H1 (cell line): Measurements from ENCODE around the gene GNAQ. TPM values are rescaled to one million over a fixed set of nuclear protein-coding genes. Genes with fewer than 3 reads are reported as not detected.

ENCODE experiments used
- CTCF ChIA-PET: fragments of 300-600 bp; sonication (Branson Sonifier 250); formaldehyde crosslinking; loops from one replicate; lab custom pipeline; 2021; ENCODE audit not compliant: partially characterized antibody; lab: Charles Lee
- POLR2A ChIA-PET: fragments of 300-600 bp; sonication (Branson Sonifier 250); formaldehyde crosslinking; loops from one replicate; lab custom pipeline; 2021; ENCODE audit warnings: inconsistent platforms; ENCODE audit not compliant: partially characterized antibody; lab: Charles Lee
- DNase-seq, 2 experiments: peaks; one replicate each; pipeline versions ENCODE4 v3.0.0 to v3.0.0-alpha.2; 2010 to 2022; ENCODE audit warnings: low spot score in 2 of 2, low read depth in 1 of 2, mixed read lengths in 1 of 2
- FAIRE-seq: peaks from 2 replicates; lab custom pipeline; 2011; peaks lifted over from hg19 to GRCh38; lab: Jason Lieb, UNC
- H2AFZ ChIP-seq: 2 replicates; pipeline ENCODE4 v1.8.1; 2012; ENCODE audit warnings: low read length, inconsistent platforms
- H2AK5ac ChIP-seq: 2 replicates; pipeline ENCODE4 v1.6.1; 2013; ENCODE audit warnings: low read depth, low read length
- H2BK120ac ChIP-seq: replicated peaks from 2 replicates; pipeline ENCODE3; 2013; ENCODE audit warnings: low read depth, low read length, inconsistent platforms
- H2BK12ac ChIP-seq: 2 replicates; pipeline ENCODE4 v1.6.1; 2013; ENCODE audit warnings: low read depth, low read length
- H2BK15ac ChIP-seq: 2 replicates; pipeline ENCODE4 v1.6.1; 2013; ENCODE audit warnings: low read length
- H2BK20ac ChIP-seq: 2 replicates; pipeline ENCODE4 v1.6.1; 2013; ENCODE audit warnings: low read length
- H2BK5ac ChIP-seq: 2 replicates; pipeline ENCODE4 v1.6.1; 2013; ENCODE audit warnings: low read depth, low read length
- H3K14ac ChIP-seq: 2 replicates; pipeline ENCODE4 v1.6.1; 2013; ENCODE audit warnings: inconsistent platforms; ENCODE audit not compliant: insufficient read length
- H3K18ac ChIP-seq: 2 replicates; pipeline ENCODE4 v1.6.1; 2013; ENCODE audit warnings: low read length; ENCODE audit errors: extremely low read depth
- H3K23ac ChIP-seq: 2 replicates; pipeline ENCODE4 v1.6.1; 2013; ENCODE audit warnings: inconsistent platforms; ENCODE audit not compliant: insufficient read length
- H3K23me2 ChIP-seq: 2 replicates; pipeline ENCODE4 v1.6.1; 2013; ENCODE audit warnings: low read depth, low read length
- H3K27ac ChIP-seq: 2 replicates; pipeline ENCODE4 v1.6.1; 2011; ENCODE audit warnings: low read depth, low read length, inconsistent platforms
- H3K27me3 ChIP-seq, 4 experiments: replicated peaks in 1 of 4; 1 replicate in 1 of 4; 2 replicates in 3 of 4; pipeline versions ENCODE4 v1.6.1 to v1.8.1; 2011 to 2013; ENCODE audit warnings: low read length in 3 of 4, mild to moderate bottlenecking in 3 of 4, inconsistent platforms in 2 of 4, mixed read lengths in 2 of 4, moderate library complexity in 1 of 4; ENCODE audit not compliant: control insufficient read depth in 3 of 4, insufficient read depth in 3 of 4; ENCODE audit errors: extremely low read depth in 1 of 4
- H3K36me3 ChIP-seq, 4 experiments: 2 replicates each; pipeline versions ENCODE4 v1.6.1 to v1.8.1; 2011 to 2013; ENCODE audit warnings: mild to moderate bottlenecking in 4 of 4, low read length in 3 of 4, moderate library complexity in 2 of 4, control low read depth in 1 of 4, inconsistent platforms in 1 of 4; ENCODE audit not compliant: insufficient read depth in 4 of 4, control insufficient read depth in 2 of 4
- H3K4ac ChIP-seq: replicated peaks from 2 replicates; pipeline ENCODE3; 2013; ENCODE audit warnings: low read length, low read depth, mixed read lengths, inconsistent platforms; ENCODE audit not compliant: insufficient read length
- H3K4me1 ChIP-seq, 4 experiments: replicated peaks in 1 of 4; 1 replicate in 1 of 4; 2 replicates in 3 of 4; pipeline versions ENCODE4 v1.6.1 to v1.8.1; 2011 to 2013; ENCODE audit warnings: low read length in 3 of 4, inconsistent platforms in 2 of 4, mixed read lengths in 1 of 4; ENCODE audit not compliant: insufficient read depth in 4 of 4, control insufficient read depth in 3 of 4
- H3K4me2 ChIP-seq, 2 experiments: 2 replicates each; pipeline versions ENCODE4 v1.6.1 to v1.8.1; 2011 to 2013; ENCODE audit warnings: low read depth in 2 of 2, low read length in 2 of 2, control low read depth in 1 of 2, inconsistent platforms in 1 of 2, mild to moderate bottlenecking in 1 of 2; ENCODE audit not compliant: insufficient read depth in 1 of 2
- H3K4me3 ChIP-seq, 4 experiments: fragments of 200-600, 300-600 bp in 1 of 4; sonication (generic), shearing (Covaris generic), sonication (Bioruptor Twin) in 1 of 4; 2 replicates each; pipeline versions ENCODE4 v1.5.1 to v1.8.1; 2011 to 2016; ENCODE audit warnings: low read length in 4 of 4, low read depth in 3 of 4, control low read depth in 2 of 4, inconsistent platforms in 2 of 4, mild to moderate bottlenecking in 2 of 4, mixed read lengths in 1 of 4, moderate library complexity in 1 of 4; ENCODE audit not compliant: insufficient read depth in 2 of 4; ENCODE audit errors: extremely low read depth in 1 of 4
- H3K56ac ChIP-seq: replicated peaks from 2 replicates; pipeline ENCODE3; 2013; ENCODE audit warnings: low read depth, mild to moderate bottlenecking, mixed read lengths, low read length, inconsistent platforms; ENCODE audit not compliant: insufficient read length
- H3K79me1 ChIP-seq: 2 replicates; pipeline ENCODE4 v1.6.1; 2013; ENCODE audit warnings: low read depth, low read length, control low read depth
- H3K79me2 ChIP-seq, 2 experiments: 2 replicates each; pipeline versions ENCODE4 v1.6.1 to v1.8.1; 2012 to 2013; ENCODE audit warnings: low read length in 2 of 2, mild to moderate bottlenecking in 2 of 2, inconsistent platforms in 1 of 2; ENCODE audit not compliant: insufficient read depth in 2 of 2, control insufficient read depth in 1 of 2
- H3K9ac ChIP-seq, 4 experiments: replicated peaks in 1 of 4; 1 replicate in 1 of 4; 2 replicates in 3 of 4; pipeline versions ENCODE4 v1.6.1 to v1.8.1; 2011 to 2013; ENCODE audit warnings: low read depth in 3 of 4, low read length in 3 of 4, control low read depth in 2 of 4, mild to moderate bottlenecking in 2 of 4, moderate library complexity in 2 of 4, inconsistent platforms in 1 of 4; ENCODE audit errors: extremely low read depth in 1 of 4
- H3K9me3 ChIP-seq, 2 experiments: 2 replicates each; pipeline versions ENCODE4 v1.6.1 to v1.8.1; 2012 to 2013; ENCODE audit warnings: mild to moderate bottlenecking in 2 of 2, moderate library complexity in 2 of 2, control low read depth in 1 of 2, inconsistent platforms in 1 of 2, low read depth in 1 of 2, low read length in 1 of 2, mixed read lengths in 1 of 2; ENCODE audit not compliant: insufficient read depth in 2 of 2
- H4K20me1 ChIP-seq, 2 experiments: replicated peaks in 1 of 2; 2 replicates each; pipeline versions ENCODE3 to v1.8.1; 2011 to 2013; ENCODE audit warnings: inconsistent platforms in 2 of 2, low read length in 2 of 2, mild to moderate bottlenecking in 1 of 2; ENCODE audit not compliant: insufficient read depth in 2 of 2, control insufficient read depth in 1 of 2
- H4K5ac ChIP-seq: 2 replicates; pipeline ENCODE4 v1.6.1; 2013; ENCODE audit warnings: low read length, low read depth, mixed read lengths, inconsistent platforms; ENCODE audit not compliant: insufficient read length
- H4K8ac ChIP-seq: 2 replicates; pipeline ENCODE4 v1.8.0; 2013; ENCODE audit warnings: mild to moderate bottlenecking, moderate library complexity, low read length, inconsistent platforms; ENCODE audit not compliant: insufficient read depth; ENCODE audit errors: extremely low read depth
- H4K91ac ChIP-seq: replicated peaks from 2 replicates; pipeline ENCODE3; 2013; ENCODE audit warnings: low read length, mixed read lengths, inconsistent platforms; ENCODE audit not compliant: insufficient read length
- CTBP2 ChIP-seq: IDR thresholded peaks from 2 replicates; pipeline ENCODE4 v1.7.0; 2011; ENCODE audit warnings: borderline replicate concordance, mild to moderate bottlenecking, moderate library complexity, mixed read lengths, low read length; ENCODE audit not compliant: insufficient read depth, insufficient read length
- GTF2F1 ChIP-seq: IDR thresholded peaks from 2 replicates; pipeline ENCODE4 v1.6.1; 2012; ENCODE audit warnings: low read depth, low read length, improper control_type of control experiment, borderline replicate concordance
- NRF1 ChIP-seq: IDR thresholded peaks from 2 replicates; pipeline ENCODE4 v1.6.1; 2011; ENCODE audit warnings: mild to moderate bottlenecking, low read depth, low read length, improper control_type of control experiment
- SIRT6 ChIP-seq: IDR thresholded peaks from one replicate; pipeline ENCODE4 v1.7.1; 2012; ENCODE audit warnings: low read length, inconsistent platforms
- TEAD4 ChIP-seq: IDR thresholded peaks from 2 replicates; pipeline ENCODE4 v1.6.1; 2012; ENCODE audit warnings: low read depth, low read length, inconsistent platforms, mixed read lengths
- WGBS, 2 experiments: shearing (Covaris generic) in 1 of 2; methylation state at CpG; one replicate each; pipeline versions ENCODE4 v1.1.6 to v1.1.7; 2013 to 2015; ENCODE audit warnings: low lambda C conversion rate in 2 of 2, mixed read lengths in 2 of 2, inconsistent platforms in 1 of 2, low coverage in 1 of 2, missing lambda C conversion rate in 1 of 2; ENCODE audit not compliant: insufficient replicate concordance in 2 of 2, insufficient coverage in 1 of 2, insufficient read length in 1 of 2; ENCODE audit errors: extremely low coverage in 1 of 2, missing lambda C conversion rate in 1 of 2; 5-methylcytosine and 5-hydroxymethylcytosine counted together
- polyA plus RNA-seq, 7 experiments: library from polyadenylated mRNA; depleted of rRNA in 3 of 7; stranded (reverse) in 5 of 7; unstranded in 2 of 7; fragments of >200 nt in 5 of 7; fragments of 200-250 nt in 2 of 7; gene quantifications; 1 replicate in 5 of 7; 2 replicates in 1 of 7; 4 replicates in 1 of 7; pipeline versions ENCODE4 v1.2.1 to v1.2.3, GENCODE V29; 2011 to 2013; ENCODE audit warnings: missing spikeins in 2 of 7, mixed read lengths in 2 of 7
- total RNA-seq: library from RNA; stranded (reverse); fragmentation: NEBNext Ultra II Directional; extraction: Animal tissue kit (Norgen Biotek cat#: 25700); gene quantifications from 2 replicates; pipeline ENCODE4 v1.2.1, GENCODE V29; 2021
- TF ChIP-seq, protein P1 (sequence below): IDR thresholded peaks from 2 replicates; pipeline ENCODE4 v1.6.1; 2012; ENCODE audit warnings: low read length, inconsistent platforms

GNAQ gene
- total and polyA plus RNA-seq, 2 of the 8 experiments (the other 6 are each of a cell fraction or from before 2014, with no cell fraction given), result 22.8 to 63.8 TPM

GRCh38 chr9:77982581-77983319, 48.9 kb downstream of the GNAQ start:
- H3K4me2 ChIP-seq, result no peak overlapping the region
- no peak overlapping the region for H2BK5ac ChIP-seq
- CTCF ChIA-PET, result interaction anchor here (1.1 to 1.6 kb wide), 2 partner anchors 9 to 38 kb away, joined by 3 to 4 read pairs; no protein-coding TSS in a partner anchor
- no peak for FAIRE-seq
- no peak overlapping the region for H3K27ac ChIP-seq
- H3K4me3 ChIP-seq, result no peak overlapping the region
- H3K14ac ChIP-seq, result no peak overlapping the region
- H3K56ac ChIP-seq, result no peak overlapping the region
- no peak overlapping the region for H4K91ac ChIP-seq
- no peak overlapping the region for H2BK20ac ChIP-seq
- no peak overlapping the region for H3K4ac ChIP-seq
- POLR2A ChIA-PET, result no interaction called here
- peaks cover under 1% of the 10 kb centered on the region; the same call in 1 of the 2 replicates for H3K79me1 ChIP-seq
- peaks cover 0 to 8% (median 5%) of the 10 kb centered on the region in 4 experiments; a peak in 3 of 7 replicates for H3K4me1 ChIP-seq
- no peak for DNase-seq
- H3K23ac ChIP-seq, result no peak overlapping the region
- H3K9me3 ChIP-seq, result no peaks in the 10 kb centered on the region
- H4K5ac ChIP-seq, result no peak overlapping the region
- no peak overlapping the region for H4K8ac ChIP-seq
- WGBS, 2 experiments, result 90% methylated on average over 5 of the region's 7 CpGs; no CpG with 5 or more reads in 1 of the 2 experiments
- H4K20me1 ChIP-seq, result peaks cover 0 to 3% of the 10 kb centered on the region in 2 experiments
- H3K79me2 ChIP-seq, result peaks cover 0 to 70% of the 10 kb centered on the region in 2 experiments; a peak in 2 of 4 replicates
- H3K18ac ChIP-seq, result no peak overlapping the region
- H2AFZ ChIP-seq, result no peak overlapping the region
- no peak overlapping the region for H2AK5ac ChIP-seq
- no peaks in the 10 kb centered on the region for H3K27me3 ChIP-seq
- no peak overlapping the region for H2BK15ac ChIP-seq
- no peaks in the 10 kb centered on the region; a peak in 2 of 8 replicates for H3K36me3 ChIP-seq
- H2BK12ac ChIP-seq, result no peak overlapping the region
- H2BK120ac ChIP-seq, result no peak overlapping the region
- H3K9ac ChIP-seq, result no peak overlapping the region
- H3K23me2 ChIP-seq, result no peaks in the 10 kb centered on the region
- TF ChIP-seq, protein P1, sequence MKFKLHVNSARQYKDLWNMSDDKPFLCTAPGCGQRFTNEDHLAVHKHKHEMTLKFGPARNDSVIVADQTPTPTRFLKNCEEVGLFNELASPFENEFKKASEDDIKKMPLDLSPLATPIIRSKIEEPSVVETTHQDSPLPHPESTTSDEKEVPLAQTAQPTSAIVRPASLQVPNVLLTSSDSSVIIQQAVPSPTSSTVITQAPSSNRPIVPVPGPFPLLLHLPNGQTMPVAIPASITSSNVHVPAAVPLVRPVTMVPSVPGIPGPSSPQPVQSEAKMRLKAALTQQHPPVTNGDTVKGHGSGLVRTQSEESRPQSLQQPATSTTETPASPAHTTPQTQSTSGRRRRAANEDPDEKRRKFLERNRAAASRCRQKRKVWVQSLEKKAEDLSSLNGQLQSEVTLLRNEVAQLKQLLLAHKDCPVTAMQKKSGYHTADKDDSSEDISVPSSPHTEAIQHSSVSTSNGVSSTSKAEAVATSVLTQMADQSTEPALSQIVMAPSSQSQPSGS, result no peak
- no peak for TF ChIP-seq CTBP2
- no peak for TF ChIP-seq SIRT6
- no peak for TF ChIP-seq TEAD4
- TF ChIP-seq NRF1, result no peak
- no peak for TF ChIP-seq GTF2F1
